KMS-11 (cell line): Measurements from ENCODE around the gene POU2F1.

Experiments
- H2AFZ ChIP-seq: fragments of 200-600 bp; sonication (generic); 2 replicates; pipeline ENCODE4 v1.6.1; 2016; ENCODE audit warnings: antibody characterized with exemption, mixed run types, low read depth
- H3K27ac ChIP-seq: fragments of 200-600 bp; sonication (generic); 2 replicates; pipeline ENCODE4 v1.6.1; 2016; ENCODE audit warnings: mild to moderate bottlenecking, mixed run types
- H3K27me3 ChIP-seq: fragments of 200-600 bp; sonication (generic); 2 replicates; pipeline ENCODE4 v1.6.1; 2017; ENCODE audit warnings: mild to moderate bottlenecking, low read depth, mixed run types, moderate library complexity; ENCODE audit not compliant: insufficient read depth
- H3K36me3 ChIP-seq: fragments of 200-600 bp; sonication (generic); 2 replicates; pipeline ENCODE4 v1.6.1; 2017; ENCODE audit warnings: mild to moderate bottlenecking, mixed run types; ENCODE audit not compliant: insufficient read depth
- H3K4me1 ChIP-seq: fragments of 200-600 bp; sonication (generic); 2 replicates; pipeline ENCODE4 v1.6.1; 2016; ENCODE audit warnings: mild to moderate bottlenecking, low read depth, mixed run types; ENCODE audit not compliant: poor library complexity, severe bottlenecking
- H3K4me2 ChIP-seq: fragments of 200-600 bp; sonication (generic); 2 replicates; pipeline ENCODE4 v1.7.0; 2016; ENCODE audit warnings: mild to moderate bottlenecking, mixed run types
- H3K4me3 ChIP-seq: fragments of 200-600 bp; sonication (generic); IDR thresholded peaks from 2 replicates; pipeline ENCODE4 v1.6.1; 2017; ENCODE audit warnings: low read depth, low read length, mixed read lengths; ENCODE audit not compliant: insufficient read depth
- H3K79me2 ChIP-seq: fragments of 200-600 bp; sonication (generic); 2 replicates; pipeline ENCODE4 v1.6.1; 2016; ENCODE audit warnings: low read depth, mixed run types; ENCODE audit not compliant: insufficient read depth
- H3K9ac ChIP-seq: fragments of 200-600 bp; sonication (generic); 2 replicates; pipeline ENCODE4 v1.6.1; 2016; ENCODE audit warnings: mild to moderate bottlenecking, mixed run types
- H4K20me1 ChIP-seq: fragments of 200-600 bp; sonication (generic); 2 replicates; pipeline ENCODE4 v1.6.1; 2016; ENCODE audit warnings: mild to moderate bottlenecking, mixed run types; ENCODE audit not compliant: insufficient read depth
- CTCF ChIP-seq: fragments of 200-600 bp; sonication (generic); conservative IDR thresholded peaks from 2 replicates; pipeline ENCODE4 v1.6.1; 2017; ENCODE audit warnings: low read depth, mild to moderate bottlenecking, antibody characterized with exemption, low read length, moderate library complexity, mixed read lengths

Gene POU2F1

GRCh38 chr1:167404908-167405307, 184.2 kb downstream of the POU2F1 start:
- peaks cover 16% of the 10 kb centered on the region for H3K4me1 ChIP-seq
- H4K20me1 ChIP-seq = no peaks in the 10 kb centered on the region
- no peak overlapping the region for H3K9ac ChIP-seq
- H2AFZ ChIP-seq = no peak overlapping the region
- no peaks in the 10 kb centered on the region for H3K79me2 ChIP-seq
- H3K4me3 ChIP-seq = no peak overlapping the region
- TF ChIP-seq CTCF = no peak
- no peaks in the 10 kb centered on the region for H3K36me3 ChIP-seq
- no peaks in the 10 kb centered on the region for H3K27me3 ChIP-seq
- no peak overlapping the region for H3K27ac ChIP-seq
- H3K4me2 ChIP-seq = no peak overlapping the region

GRCh38 chr1:167408355-167408754, 187.7 kb downstream of the POU2F1 start:
- Histone ChIP-seq H4K20me1 (no peaks in the 10 kb centered on the region), H3K79me2 (no peaks in the 10 kb centered on the region), H3K27ac (no peak overlapping the region), H2AFZ (no peak overlapping the region), H3K9ac (no peak overlapping the region), H3K4me3 (no peak overlapping the region), H3K27me3 (no peaks in the 10 kb centered on the region), H3K4me1 (no peaks in the 10 kb centered on the region), H3K36me3 (no peaks in the 10 kb centered on the region), H3K4me2 (no peak overlapping the region)
- no peak for TF ChIP-seq CTCF

GRCh38 chr1:167409183-167409582, 188.5 kb downstream of the POU2F1 start:
- Histone ChIP-seq H4K20me1 (no peaks in the 10 kb centered on the region), H3K79me2 (no peaks in the 10 kb centered on the region), H3K9ac (no peak overlapping the region), H3K4me2 (no peak overlapping the region), H3K27ac (no peak overlapping the region), H3K27me3 (no peaks in the 10 kb centered on the region), H3K4me1 (no peaks in the 10 kb centered on the region), H3K4me3 (no peak overlapping the region), H3K36me3 (no peaks in the 10 kb centered on the region), H2AFZ (no peak overlapping the region)
- peak; percentile 38; the same call in 1 of the 2 replicates for TF ChIP-seq CTCF

- H3K36me3 ChIP-seq = no peaks in the 10 kb centered on the region
- TF ChIP-seq CTCF = no peak
These were observed 191.4 kb downstream of the POU2F1 start for GRCh38 chr1:167412072-167412471.

More at GRCh38 chr1:167412072-167412471, 191.4 kb downstream of the POU2F1 start:
- Histone ChIP-seq H3K4me3 (no peak overlapping the region), H3K27me3 (no peaks in the 10 kb centered on the region), H2AFZ (no peak overlapping the region), H3K9ac (no peak overlapping the region), H4K20me1 (no peaks in the 10 kb centered on the region), H3K79me2 (no peaks in the 10 kb centered on the region), H3K4me2 (no peak overlapping the region), H3K27ac (no peak overlapping the region), H3K4me1 (no peaks in the 10 kb centered on the region)
